Fibroblast of villous mesenchyme (primary cell): Measurements from ENCODE around the gene OR9I1. TPM values are rescaled to one million over a fixed set of nuclear protein-coding genes. Genes with fewer than 3 reads are reported as not detected.

Experiments
- DNase-seq: peaks from one replicate; pipeline ENCODE4 v3.0.0-alpha.2; 2010; ENCODE audit warnings: low read depth
- H3K4me3 ChIP-seq: 2 replicates; pipeline ENCODE4 v1.5.1; 2011; ENCODE audit warnings: low read depth, mild to moderate bottlenecking, low read length
- total RNA-seq: library from RNA; depleted of rRNA; stranded (reverse); fragments of >200 nt; gene quantifications from 2 replicates; pipeline ENCODE4 v1.2.3, GENCODE V29; 2012
- TF ChIP-seq, protein P1 (sequence below): IDR thresholded peaks from 2 replicates; pipeline ENCODE4 v1.5.1; 2012; ENCODE audit warnings: low read depth, mild to moderate bottlenecking, low read length; ENCODE audit not compliant: insufficient read depth

The OR9I1 gene
- total RNA-seq, 1 donor: not detected

DNA sequence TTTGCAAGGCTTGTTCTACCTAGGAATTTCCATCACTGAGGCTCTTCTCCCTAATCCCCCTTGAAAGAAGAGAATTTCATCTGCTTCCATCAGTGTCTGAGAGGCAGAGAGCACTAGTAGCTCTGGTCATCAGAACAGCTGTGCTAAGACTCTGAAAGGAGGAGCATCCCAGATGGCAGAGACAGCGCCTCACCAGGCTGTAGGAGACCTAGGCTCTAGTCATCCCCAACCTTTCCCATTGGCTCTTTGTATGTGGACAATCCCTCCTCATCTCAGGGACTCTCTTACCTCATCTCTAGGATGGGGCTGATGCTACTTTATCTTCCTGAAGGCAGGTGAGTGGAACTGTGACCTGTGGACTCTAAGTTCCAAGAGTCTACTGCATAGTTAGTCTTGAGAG lies 8.8 kb upstream of the OR9I1 start:
- no peak overlapping the region for H3K4me3 ChIP-seq
- DNase-seq: no peak
- TF ChIP-seq, protein P1, sequence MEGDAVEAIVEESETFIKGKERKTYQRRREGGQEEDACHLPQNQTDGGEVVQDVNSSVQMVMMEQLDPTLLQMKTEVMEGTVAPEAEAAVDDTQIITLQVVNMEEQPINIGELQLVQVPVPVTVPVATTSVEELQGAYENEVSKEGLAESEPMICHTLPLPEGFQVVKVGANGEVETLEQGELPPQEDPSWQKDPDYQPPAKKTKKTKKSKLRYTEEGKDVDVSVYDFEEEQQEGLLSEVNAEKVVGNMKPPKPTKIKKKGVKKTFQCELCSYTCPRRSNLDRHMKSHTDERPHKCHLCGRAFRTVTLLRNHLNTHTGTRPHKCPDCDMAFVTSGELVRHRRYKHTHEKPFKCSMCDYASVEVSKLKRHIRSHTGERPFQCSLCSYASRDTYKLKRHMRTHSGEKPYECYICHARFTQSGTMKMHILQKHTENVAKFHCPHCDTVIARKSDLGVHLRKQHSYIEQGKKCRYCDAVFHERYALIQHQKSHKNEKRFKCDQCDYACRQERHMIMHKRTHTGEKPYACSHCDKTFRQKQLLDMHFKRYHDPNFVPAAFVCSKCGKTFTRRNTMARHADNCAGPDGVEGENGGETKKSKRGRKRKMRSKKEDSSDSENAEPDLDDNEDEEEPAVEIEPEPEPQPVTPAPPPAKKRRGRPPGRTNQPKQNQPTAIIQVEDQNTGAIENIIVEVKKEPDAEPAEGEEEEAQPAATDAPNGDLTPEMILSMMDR: no peak

DNA sequence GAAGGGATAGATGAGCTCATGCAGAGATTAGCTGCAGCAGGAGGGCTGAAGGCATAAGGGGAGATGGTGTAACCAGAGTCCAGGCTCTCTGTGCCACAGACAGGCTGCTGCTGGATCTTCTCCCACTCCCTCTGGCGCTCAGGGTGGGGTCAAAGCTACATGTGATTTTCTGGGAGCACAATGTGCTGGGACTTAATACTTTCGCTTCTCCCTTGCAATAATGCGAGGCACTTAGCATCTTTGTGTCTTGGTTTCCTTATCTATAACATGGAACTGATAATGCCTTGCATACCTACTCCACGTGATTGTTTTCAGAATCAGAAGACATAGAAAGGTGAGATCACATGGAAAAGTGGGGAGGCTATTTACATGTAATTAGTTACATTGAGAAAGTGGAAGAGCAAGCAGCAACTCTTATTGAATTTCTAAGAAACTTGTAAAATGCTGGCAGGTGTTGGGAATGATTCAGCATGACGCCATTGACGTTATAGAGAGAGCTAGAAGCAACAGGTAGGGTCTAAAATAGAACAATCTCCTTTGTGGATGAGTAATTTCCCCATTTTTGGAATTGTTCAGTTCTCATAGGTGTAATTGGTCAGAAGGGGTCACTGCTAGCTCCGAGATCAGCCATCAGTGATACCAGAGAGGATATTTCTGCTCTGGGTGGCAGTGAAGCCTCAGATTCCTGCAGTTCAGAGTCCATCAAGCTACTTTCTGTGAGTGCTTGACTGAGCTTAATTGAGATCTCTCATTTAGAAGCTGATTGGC lies 8.2 kb upstream of the OR9I1 start:
- TF ChIP-seq, protein P1: no peak

DNA sequence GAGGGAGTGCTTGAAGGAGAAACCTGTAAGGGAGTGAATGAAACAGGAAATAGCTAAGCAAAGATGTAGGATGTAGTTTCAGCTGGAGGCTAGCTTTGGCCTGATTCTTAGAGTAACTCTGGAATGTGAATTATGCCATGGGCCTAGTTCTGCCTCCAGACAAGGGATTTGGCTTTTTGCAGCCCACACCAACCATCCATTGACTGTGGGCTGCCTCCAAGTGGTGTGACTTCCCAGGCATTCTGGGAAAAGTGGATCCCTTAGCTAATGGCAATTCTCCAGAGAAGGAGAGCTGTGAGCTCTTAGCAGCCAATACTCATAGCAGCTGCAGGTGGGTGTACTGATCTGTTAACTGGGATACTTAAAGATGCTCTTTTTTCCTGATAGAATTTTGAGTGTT lies 2.0 kb upstream of the OR9I1 start:
- TF ChIP-seq, protein P1: no peak
- DNase-seq: no peak
- H3K4me3 ChIP-seq: no peak overlapping the region

More for the DNA sequence above, 8.2 kb upstream of the OR9I1 start:
- DNase-seq: no peak
- H3K4me3 ChIP-seq: no peak overlapping the region

DNA sequence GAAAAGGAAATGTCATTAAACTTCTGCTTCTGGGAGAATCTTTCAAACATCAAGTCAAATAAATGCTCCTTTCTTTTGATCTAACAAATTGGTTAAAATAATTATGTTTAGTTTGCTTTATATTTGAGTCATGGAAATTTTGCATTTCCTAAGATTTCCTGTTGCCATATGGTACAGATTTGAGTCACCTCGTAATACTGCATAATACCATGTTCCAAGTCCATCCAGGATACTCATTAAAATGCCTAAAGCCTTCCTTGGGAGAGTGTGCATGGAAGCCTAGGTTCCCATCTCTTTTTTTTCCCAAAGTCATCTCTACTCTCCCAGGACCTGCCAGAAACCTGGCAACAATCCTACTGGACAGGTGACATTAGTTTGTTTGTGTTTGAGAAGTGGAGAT lies 4.2 kb downstream of the OR9I1 start:
- TF ChIP-seq, protein P1: no peak
- DNase-seq: no peak
- no peak overlapping the region for H3K4me3 ChIP-seq

DNA sequence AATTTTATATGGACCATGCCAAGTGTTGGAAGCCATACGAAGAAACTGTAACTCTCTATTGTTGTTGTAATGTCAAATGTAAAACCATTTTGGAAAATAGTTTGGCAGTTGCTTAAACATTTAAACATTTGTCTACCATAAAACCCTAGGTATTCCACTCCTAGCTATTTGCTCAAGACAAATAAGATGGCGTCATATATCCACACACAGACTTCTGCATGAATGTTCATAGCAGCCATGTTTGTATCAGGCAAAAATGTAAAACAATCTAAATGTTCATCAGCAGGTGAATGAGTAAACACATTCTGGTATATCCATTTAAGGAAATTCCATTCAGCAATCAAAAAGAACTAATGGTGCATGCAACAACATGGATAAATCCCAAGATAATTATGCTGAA lies 27.9 kb downstream of the OR9I1 start:
- TF ChIP-seq, protein P1: no peak
- no peak for DNase-seq
- no peak overlapping the region for H3K4me3 ChIP-seq

DNA sequence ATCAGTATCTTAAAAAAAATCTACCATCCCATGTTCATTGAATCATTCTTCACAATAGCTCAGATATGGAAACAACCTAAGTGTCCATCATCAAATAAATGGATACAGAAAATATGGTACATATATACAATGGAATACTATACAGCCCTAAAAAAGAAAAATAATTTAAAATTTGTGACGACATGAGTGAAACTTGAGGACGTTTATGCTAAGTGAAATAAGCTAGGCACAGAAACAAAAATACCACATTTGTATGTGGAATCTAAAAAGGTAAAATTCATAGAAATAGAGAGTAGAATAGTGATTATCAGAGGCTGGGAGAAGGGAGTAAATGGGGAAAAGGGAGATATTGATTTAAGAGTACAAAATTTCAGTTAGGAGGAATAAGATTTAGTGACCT lies 38.8 kb downstream of the OR9I1 start:
- TF ChIP-seq, protein P1: no peak
- DNase-seq: no peak
- H3K4me3 ChIP-seq: no peak overlapping the region

DNA sequence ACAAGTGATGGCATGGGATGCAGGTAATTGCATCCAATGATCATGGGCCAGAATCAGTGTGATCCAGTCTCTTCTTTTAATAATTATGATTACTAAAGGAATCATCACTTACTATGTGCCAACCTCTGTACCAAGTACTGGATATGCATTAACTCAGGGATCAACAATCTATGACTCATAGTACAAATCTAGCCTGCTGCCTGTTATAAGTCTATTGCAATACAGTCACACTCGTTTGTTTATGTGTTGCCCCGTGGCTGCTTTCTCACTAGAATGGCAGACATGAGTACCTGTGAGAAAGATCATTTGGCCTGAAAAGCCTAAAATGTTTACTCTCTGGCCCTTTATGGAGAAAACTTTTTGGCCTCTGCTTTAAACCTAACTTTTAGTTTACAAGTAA lies 49.5 kb downstream of the OR9I1 start:
- TF ChIP-seq, protein P1: no peak
- H3K4me3 ChIP-seq: no peak overlapping the region
- peak; percentile 45 for DNase-seq
